SHP77 (cell line): ENCODE measurements around the gene RELL1.
"Not testable (repeated sequence)": the region's sequence is repeated elsewhere in the genome, so short reads cannot be mapped to it uniquely, and the experiment has no call there.

Source experiments
- DNase-seq, 2 experiments: peaks; one replicate each; lab custom pipeline; 2025; lab: John Stamatoyannopoulos, UW

The RELL1 gene

GRCh38 chr4:37693030-37693429, 6.9 kb upstream of the RELL1 start:
- DNase-seq = no peak

- DNase-seq = no peak
Observed at GRCh38 chr4:37690976-37691375, 4.8 kb upstream of the RELL1 start.

- no peak for DNase-seq
Observed at GRCh38 chr4:37689353-37690095, 3.3 kb upstream of the RELL1 start.

GRCh38 chr4:37687681-37688080, 1.5 kb upstream of the RELL1 start:
- no peak for DNase-seq

GRCh38 chr4:37687194-37687562, 1.0 kb upstream of the RELL1 start:
- no peak for DNase-seq

GRCh38 chr4:37685823-37686372, 278 bp downstream of the RELL1 start:
- no peak for DNase-seq

- DNase-seq = no peak
Observed at GRCh38 chr4:37685161-37685822, 884 bp downstream of the RELL1 start.

GRCh38 chr4:37684154-37684553, 2.0 kb downstream of the RELL1 start:
- DNase-seq = no peak

GRCh38 chr4:37682701-37683401, 3.3 kb downstream of the RELL1 start:
- no peak for DNase-seq

GRCh38 chr4:37680089-37680488, 6.1 kb downstream of the RELL1 start:
- no peak for DNase-seq

- DNase-seq = no peak
Observed at GRCh38 chr4:37679301-37679700, 6.9 kb downstream of the RELL1 start.

- DNase-seq = no peak
Observed at GRCh38 chr4:37678624-37679023, 7.6 kb downstream of the RELL1 start.

- no peak for DNase-seq
Observed at GRCh38 chr4:37675587-37676290, 10.4 kb downstream of the RELL1 start.

- no peak for DNase-seq
Observed at GRCh38 chr4:37674439-37674838, 11.7 kb downstream of the RELL1 start.

- no peak for DNase-seq
Observed at GRCh38 chr4:37673538-37674192, 12.5 kb downstream of the RELL1 start.

GRCh38 chr4:37671072-37671471, 15.1 kb downstream of the RELL1 start:
- DNase-seq = no peak

GRCh38 chr4:37670249-37670648, 15.9 kb downstream of the RELL1 start:
- DNase-seq = no peak

- DNase-seq = not testable (repeated sequence)
Observed at GRCh38 chr4:37669124-37669523, 17.1 kb downstream of the RELL1 start.

GRCh38 chr4:37667197-37668100, 18.7 kb downstream of the RELL1 start:
- DNase-seq = no peak

GRCh38 chr4:37666625-37667071, 19.5 kb downstream of the RELL1 start:
- DNase-seq = no peak
